ENCODE measurements around the gene ZDHHC11B.
"Not testable (repeated sequence)": the region's sequence is repeated elsewhere in the genome, so short reads cannot be mapped to it uniquely, and the experiment has no call there.

The ZDHHC11B gene

GRCh38 chr5:784428-785177 is at the start of gene ZDHHC11B:
Gene ZDHHC11B (minus strand): TSS chr5:784729. CDS start chr5:766919, 17,810 bp downstream.
- DNase-seq (ENCODE audit: low read depth, low spot score): peak; percentile 72
- peak within 1 kb of the TSS; percentile 27 for H3K4me3 ChIP-seq (ENCODE audit: low read depth, low read length)
- in situ Hi-C loops (cut with HindIII; ENCODE audit: low sequenced_read_pairs): not testable (repeated sequence)

DNA sequence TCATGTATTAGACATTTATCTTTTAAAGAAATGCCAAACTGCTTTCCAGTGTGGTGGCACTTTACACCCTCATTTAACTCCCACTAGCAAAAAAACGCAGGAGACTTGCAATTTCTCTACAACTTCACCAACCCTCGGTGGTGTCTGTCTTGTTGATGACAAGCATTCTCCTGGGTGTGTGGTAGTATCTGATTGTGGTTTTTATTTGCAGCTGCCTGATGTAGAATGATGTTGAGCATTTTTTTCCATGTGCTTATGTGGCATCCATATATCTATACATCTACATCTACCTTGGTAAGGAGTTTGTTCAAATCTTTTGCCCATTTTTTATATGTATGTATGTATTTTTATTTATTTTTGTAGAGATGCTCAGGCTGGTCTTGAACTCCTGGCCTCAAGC is 49.5 kb upstream of the ZDHHC11B start:
- H3K4me3 ChIP-seq (ENCODE audit: low read depth, low read length); DNase-seq (ENCODE audit: low read depth, low spot score); in situ Hi-C loops (cut with HindIII; ENCODE audit: low sequenced_read_pairs): not testable (repeated sequence)

DNA sequence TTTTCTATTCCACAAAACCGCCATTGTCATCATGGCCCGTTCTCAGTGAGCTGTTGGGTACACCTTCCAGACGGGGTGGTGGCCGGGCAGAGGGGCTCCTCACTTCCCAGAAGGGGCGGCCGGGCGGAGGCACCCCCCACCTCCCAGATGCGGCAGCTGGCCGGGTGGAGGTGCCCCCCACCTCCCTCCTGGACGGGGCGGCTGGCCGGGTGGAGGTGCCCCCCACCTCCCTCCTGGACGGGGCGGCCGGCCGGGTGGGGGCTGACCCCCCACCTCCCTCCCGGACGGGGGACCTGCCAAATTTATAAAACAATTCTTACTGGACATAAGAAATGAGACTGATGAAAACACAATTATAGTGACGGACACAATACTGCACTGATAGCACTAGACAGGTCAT is 43.7 kb upstream of the ZDHHC11B start:
- not testable (repeated sequence) for DNase-seq (ENCODE audit: low read depth, low spot score); H3K4me3 ChIP-seq (ENCODE audit: low read depth, low read length)

DNA sequence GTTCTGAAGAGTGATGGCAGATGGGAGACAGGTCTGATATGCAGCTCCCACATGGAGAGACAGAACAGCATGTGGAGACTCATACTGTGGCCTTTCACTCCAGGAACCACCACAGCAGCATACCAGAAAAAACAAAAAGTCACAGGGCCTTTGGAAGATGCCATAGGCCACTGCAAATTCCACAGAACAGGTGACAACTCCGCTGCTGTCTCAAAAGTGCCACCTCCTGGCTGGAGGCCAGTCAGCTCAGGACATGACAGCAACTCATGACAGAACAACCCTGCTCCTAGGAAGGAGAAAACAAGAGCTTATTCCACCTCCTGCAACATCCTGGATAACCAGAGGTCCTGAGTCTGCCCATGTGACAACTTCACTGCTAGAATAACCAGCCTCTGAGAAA is 41.0 kb upstream of the ZDHHC11B start:
- H3K4me3 ChIP-seq (ENCODE audit: low read depth, low read length); in situ Hi-C loops (cut with HindIII; ENCODE audit: low sequenced_read_pairs); DNase-seq (ENCODE audit: low read depth, low spot score): not testable (repeated sequence)

More for the DNA sequence above, 43.7 kb upstream of the ZDHHC11B start:
- in situ Hi-C loops (cut with HindIII; ENCODE audit: low sequenced_read_pairs): not testable (repeated sequence)

- in situ Hi-C loops (cut with HindIII; ENCODE audit: low sequenced_read_pairs): no loop called here
- H3K4me3 ChIP-seq (ENCODE audit: low read depth, low read length): no peak overlapping the region
- no peak for DNase-seq (ENCODE audit: low read depth, low spot score)
- no peak for TF ChIP-seq CTCF (IDR thresholded peaks at IDR 0.05; ENCODE audit: low read depth, low read length)
Observed at GRCh38 chr5:821504-821903, 37.0 kb upstream of the ZDHHC11B start.

DNA sequence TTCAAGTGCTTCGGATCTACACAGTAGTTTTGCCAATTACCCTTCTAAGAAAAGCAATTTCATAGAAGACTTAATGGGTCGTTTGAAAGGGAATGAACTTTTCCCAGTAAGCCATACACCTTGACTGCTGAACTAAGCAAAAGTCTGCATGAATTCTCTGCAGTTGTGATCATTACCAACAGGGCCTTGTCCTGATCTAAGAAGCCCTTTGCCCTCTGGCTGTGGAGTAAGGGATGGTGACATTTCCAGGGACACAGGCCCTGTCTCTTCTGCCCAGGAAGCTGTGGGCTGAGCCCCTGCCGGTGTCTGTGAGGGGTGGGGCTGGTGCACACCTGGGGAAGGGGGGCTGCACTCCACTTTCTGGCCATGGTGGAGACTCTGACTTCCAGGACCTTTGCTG is 35.7 kb upstream of the ZDHHC11B start:
- no peak for DNase-seq (ENCODE audit: low read depth, low spot score)
- in situ Hi-C loops (cut with HindIII; ENCODE audit: low sequenced_read_pairs): no loop called here
- H3K4me3 ChIP-seq (ENCODE audit: low read depth, low read length): no peak overlapping the region
- no peak for TF ChIP-seq CTCF (IDR thresholded peaks at IDR 0.05; ENCODE audit: low read depth, low read length)

- no peak overlapping the region for H3K4me3 ChIP-seq (ENCODE audit: low read depth, low read length)
- no peak for TF ChIP-seq CTCF (IDR thresholded peaks at IDR 0.05; ENCODE audit: low read depth, low read length)
- no peak for DNase-seq (ENCODE audit: low read depth, low spot score)
- in situ Hi-C loops (cut with HindIII; ENCODE audit: low sequenced_read_pairs): no loop called here
Observed at GRCh38 chr5:819078-819477, 34.5 kb upstream of the ZDHHC11B start.

DNA sequence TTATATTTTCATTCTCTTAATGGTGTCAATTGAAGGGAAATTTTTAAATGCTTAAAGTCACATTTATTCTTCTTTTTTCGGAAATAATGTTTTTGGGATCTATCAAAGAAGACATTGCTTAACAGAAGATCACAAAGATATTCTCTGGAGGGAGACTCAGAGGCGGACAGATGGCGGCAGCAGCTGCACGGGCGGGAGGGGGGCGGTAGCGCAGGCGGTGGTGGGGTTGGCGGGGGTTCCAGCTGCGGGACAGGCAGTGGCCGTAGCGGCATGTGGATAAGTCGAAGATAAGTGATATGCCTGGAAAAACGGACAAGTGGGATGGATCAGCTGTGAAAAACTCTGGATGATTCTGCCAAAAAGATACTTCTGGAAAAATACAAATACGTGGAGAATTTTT is 31.6 kb upstream of the ZDHHC11B start:
- no peak overlapping the region for H3K4me3 ChIP-seq (ENCODE audit: low read depth, low read length)
- no peak for TF ChIP-seq CTCF (IDR thresholded peaks at IDR 0.05; ENCODE audit: low read depth, low read length)
- in situ Hi-C loops (cut with HindIII; ENCODE audit: low sequenced_read_pairs): no loop called here
- DNase-seq (ENCODE audit: low read depth, low spot score): no peak

- no peak for TF ChIP-seq CTCF (IDR thresholded peaks at IDR 0.05; ENCODE audit: low read depth, low read length)
- no peak overlapping the region for H3K4me3 ChIP-seq (ENCODE audit: low read depth, low read length)
- DNase-seq (ENCODE audit: low read depth, low spot score): no peak
- in situ Hi-C loops (cut with HindIII; ENCODE audit: low sequenced_read_pairs): no loop called here
Observed at GRCh38 chr5:815449-815848, 30.9 kb upstream of the ZDHHC11B start.

- H3K4me3 ChIP-seq (ENCODE audit: low read depth, low read length); DNase-seq (ENCODE audit: low read depth, low spot score); in situ Hi-C loops (cut with HindIII; ENCODE audit: low sequenced_read_pairs): not testable (repeated sequence)
Observed at GRCh38 chr5:813575-813974, 29.0 kb upstream of the ZDHHC11B start.

- in situ Hi-C loops (cut with HindIII; ENCODE audit: low sequenced_read_pairs); DNase-seq (ENCODE audit: low read depth, low spot score): not testable (repeated sequence)
Observed at GRCh38 chr5:811384-811783, 26.9 kb upstream of the ZDHHC11B start.

More at GRCh38 chr5:811384-811783, 26.9 kb upstream of the ZDHHC11B start:
- H3K4me3 ChIP-seq (ENCODE audit: low read depth, low read length): not testable (repeated sequence)

Measured in astrocyte of the spinal cord (primary cell).